ENCODE results near the gene NUDT13.
A peak's percentile ranks its signal among the peaks of the same experiment; 100 is the strongest.

The NUDT13 gene

GRCh38 chr10:73093922-73094850 is 16.1 kb upstream of the NUDT13 start:
- no peak for DNase-seq (ENCODE audit: low read depth, low spot score)
- no peak overlapping the region for H3K9ac ChIP-seq (ENCODE audit: insufficient read length, low read depth)
- H3K9me3 ChIP-seq (ENCODE audit: insufficient read depth, low read length): no peaks in the 10 kb centered on the region
- H3K4me3 ChIP-seq (ENCODE audit: insufficient read length, low read depth): no peak overlapping the region
- peaks cover 5% of the 10 kb centered on the region for H3K36me3 ChIP-seq (ENCODE audit: insufficient read depth, insufficient read length, low read length)
- no peaks in the 10 kb centered on the region for H3K27me3 ChIP-seq (ENCODE audit: insufficient read depth, insufficient read length)
- H3K4me1 ChIP-seq (ENCODE audit: insufficient read depth, insufficient read length): no peaks in the 10 kb centered on the region
- TF ChIP-seq SUZ12 (IDR thresholded peaks at IDR 0.05; ENCODE audit: extremely low read depth, insufficient read depth, insufficient read length) (no peak), YY1 (IDR thresholded peaks at IDR 0.05; ENCODE audit: insufficient read depth, insufficient read length) (no peak), ZNF274 (IDR thresholded peaks at IDR 0.05; ENCODE audit: low read depth, low read length) (no peak)

- H3K9me3 ChIP-seq (ENCODE audit: insufficient read depth, low read length): no peaks in the 10 kb centered on the region
- H3K4me1 ChIP-seq (ENCODE audit: insufficient read depth, insufficient read length): no peaks in the 10 kb centered on the region
- no peaks in the 10 kb centered on the region for H3K27me3 ChIP-seq (ENCODE audit: insufficient read depth, insufficient read length)
- peak overlapping the region; percentile 89 for H3K9ac ChIP-seq (ENCODE audit: insufficient read length, low read depth)
- TF ChIP-seq ZNF274 (IDR thresholded peaks at IDR 0.05; ENCODE audit: low read depth, low read length) (no peak), SUZ12 (IDR thresholded peaks at IDR 0.05; ENCODE audit: extremely low read depth, insufficient read depth, insufficient read length) (no peak), YY1 (IDR thresholded peaks at IDR 0.05; ENCODE audit: insufficient read depth, insufficient read length) (no peak)
- peak overlapping the region; percentile 77 for H3K4me3 ChIP-seq (ENCODE audit: insufficient read length, low read depth)
- peaks cover 5% of the 10 kb centered on the region for H3K36me3 ChIP-seq (ENCODE audit: insufficient read depth, insufficient read length, low read length)
- DNase-seq (ENCODE audit: low read depth, low spot score): no peak
These were observed 15.2 kb upstream of the NUDT13 start for GRCh38 chr10:73094986-73095480.

DNA sequence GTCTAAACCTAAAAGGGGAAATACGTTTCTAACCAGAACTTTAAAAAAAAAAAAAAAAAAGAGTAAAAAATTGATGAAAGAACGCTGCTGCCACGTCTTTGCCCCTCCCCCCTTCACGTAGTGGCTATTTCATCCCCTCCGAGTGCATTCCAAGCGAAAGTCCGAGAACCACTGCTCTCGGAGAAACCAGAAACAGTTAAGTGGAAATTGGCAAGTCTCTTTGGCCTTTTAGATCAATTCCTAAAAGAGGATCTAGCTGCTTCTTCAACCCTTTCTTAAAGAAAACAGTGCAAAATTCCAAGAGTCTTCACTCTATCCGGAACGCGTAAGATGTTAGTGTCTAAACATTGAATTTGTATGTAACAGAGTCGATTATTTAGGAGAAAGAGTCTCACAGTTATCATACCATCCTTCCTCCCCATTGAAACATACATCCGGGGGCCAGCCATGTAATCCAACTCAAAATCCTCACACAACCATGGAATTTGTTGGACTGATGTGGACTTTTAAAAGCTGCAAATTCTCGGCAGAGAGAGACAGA is 14.7 kb upstream of the NUDT13 start:
- H3K4me3 ChIP-seq (ENCODE audit: insufficient read length, low read depth): peak overlapping the region; percentile 77
- H3K27me3 ChIP-seq (ENCODE audit: insufficient read depth, insufficient read length): no peaks in the 10 kb centered on the region
- no peak for DNase-seq (ENCODE audit: low read depth, low spot score)
- H3K36me3 ChIP-seq (ENCODE audit: insufficient read depth, insufficient read length, low read length): peaks cover 5% of the 10 kb centered on the region
- H3K9me3 ChIP-seq (ENCODE audit: insufficient read depth, low read length): no peaks in the 10 kb centered on the region
- TF ChIP-seq SUZ12 (IDR thresholded peaks at IDR 0.05; ENCODE audit: extremely low read depth, insufficient read depth, insufficient read length) (no peak), ZNF274 (IDR thresholded peaks at IDR 0.05; ENCODE audit: low read depth, low read length) (no peak), YY1 (IDR thresholded peaks at IDR 0.05; ENCODE audit: insufficient read depth, insufficient read length) (no peak)
- peak overlapping the region; percentile 89 for H3K9ac ChIP-seq (ENCODE audit: insufficient read length, low read depth)
- H3K4me1 ChIP-seq (ENCODE audit: insufficient read depth, insufficient read length): no peaks in the 10 kb centered on the region

DNA sequence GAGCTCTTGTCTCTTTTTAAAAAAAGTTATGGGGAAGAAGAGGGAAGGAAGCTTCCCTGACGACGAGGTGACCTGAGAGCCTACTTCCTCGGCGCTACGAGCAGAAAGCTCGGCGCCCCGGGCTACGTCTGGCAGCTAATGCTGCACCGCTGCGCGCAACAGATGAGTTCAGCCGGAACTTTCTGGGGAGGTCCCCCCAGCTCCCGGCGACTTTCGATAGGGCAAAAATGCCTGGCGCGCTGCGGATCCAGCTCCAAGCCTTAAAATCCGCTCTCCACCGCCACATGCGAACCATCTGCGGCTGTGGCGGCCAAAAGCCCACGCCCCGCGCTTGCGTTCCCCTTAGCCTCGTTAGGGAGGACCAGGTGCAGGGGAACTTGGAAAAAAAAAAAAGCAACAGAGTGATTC is 14.2 kb upstream of the NUDT13 start:
- Histone ChIP-seq H3K4me1 (ENCODE audit: insufficient read depth, insufficient read length) (no peaks in the 10 kb centered on the region), H3K9ac (ENCODE audit: insufficient read length, low read depth) (peak overlapping the region; percentile 89), H3K27me3 (ENCODE audit: insufficient read depth, insufficient read length) (no peaks in the 10 kb centered on the region), H3K9me3 (ENCODE audit: insufficient read depth, low read length) (no peaks in the 10 kb centered on the region), H3K36me3 (ENCODE audit: insufficient read depth, insufficient read length, low read length) (peaks cover 5% of the 10 kb centered on the region), H3K4me3 (ENCODE audit: insufficient read length, low read depth) (peak overlapping the region; percentile 77)
- TF ChIP-seq YY1 (IDR thresholded peaks at IDR 0.05; ENCODE audit: insufficient read depth, insufficient read length) (no peak), ZNF274 (IDR thresholded peaks at IDR 0.05; ENCODE audit: low read depth, low read length) (no peak), SUZ12 (IDR thresholded peaks at IDR 0.05; ENCODE audit: extremely low read depth, insufficient read depth, insufficient read length) (no peak)
- peak; percentile 50 for DNase-seq (ENCODE audit: low read depth, low spot score)

DNA sequence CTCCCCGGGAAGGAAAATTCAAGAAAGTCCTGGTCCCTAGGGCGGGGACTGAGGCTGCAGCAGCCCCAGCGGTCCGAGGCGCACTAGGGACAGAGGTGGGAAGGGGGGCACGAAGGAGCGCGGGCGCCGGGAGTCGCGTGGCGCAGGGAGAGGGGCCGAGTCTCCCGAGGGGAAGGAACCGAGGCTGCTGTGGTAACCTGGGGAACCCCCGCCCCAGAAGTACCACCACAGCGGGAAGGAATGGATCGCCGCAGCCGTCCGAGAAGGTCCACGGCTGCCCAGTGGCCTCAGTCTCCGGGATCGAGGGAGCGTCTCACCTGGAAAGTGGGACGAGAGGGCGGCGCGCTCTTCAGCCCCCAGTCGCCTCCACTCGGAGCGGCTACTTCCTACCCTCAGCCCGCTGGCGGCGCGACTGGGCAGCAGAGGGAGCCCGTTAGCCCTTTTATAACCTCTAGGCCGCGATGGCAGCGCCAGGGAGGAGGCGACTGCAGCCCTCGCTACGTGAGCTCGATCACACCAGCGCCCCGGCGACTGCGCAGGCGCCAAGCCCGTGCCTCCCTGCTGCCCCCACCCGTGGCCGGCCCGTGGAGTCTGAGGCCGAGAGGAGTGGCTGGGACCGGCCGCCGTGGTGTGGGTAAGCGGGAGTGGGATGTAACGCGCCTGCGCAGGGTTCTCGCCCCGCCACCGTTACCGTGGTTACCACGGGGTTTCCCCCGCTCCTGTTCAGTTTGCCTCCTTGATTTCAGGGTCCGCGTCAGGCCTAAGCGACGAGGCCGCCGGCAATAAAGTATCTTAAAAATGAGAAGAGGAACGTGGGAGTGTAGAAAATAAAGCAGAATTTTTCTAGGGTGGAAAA is 13.6 kb upstream of the NUDT13 start, which contains the start of gene P4HA1:
Gene P4HA1 (minus strand): TSS at position 418 of the 856 bp plus-strand sequence. CDS start 21,983 bp downstream, outside the sequence.
- Histone ChIP-seq H3K4me3 (ENCODE audit: insufficient read length, low read depth) (peak within 1 kb of the TSS; percentile 77), H3K27me3 (ENCODE audit: insufficient read depth, insufficient read length) (no peaks in the 10 kb centered on the region), H3K9me3 (ENCODE audit: insufficient read depth, low read length) (no peaks in the 10 kb centered on the region), H3K9ac (ENCODE audit: insufficient read length, low read depth) (peak within 1 kb of the TSS; percentile 89), H3K4me1 (ENCODE audit: insufficient read depth, insufficient read length) (no peaks in the 10 kb centered on the region), H3K36me3 (ENCODE audit: insufficient read depth, insufficient read length, low read length) (peaks cover 5% of the 10 kb centered on the region)
- peak; percentile 81 for DNase-seq (ENCODE audit: low read depth, low spot score)
- TF ChIP-seq ZNF274 (IDR thresholded peaks at IDR 0.05; ENCODE audit: low read depth, low read length): no peak
- no peak for TF ChIP-seq SUZ12 (IDR thresholded peaks at IDR 0.05; ENCODE audit: extremely low read depth, insufficient read depth, insufficient read length)
- TF ChIP-seq YY1 (IDR thresholded peaks at IDR 0.05; ENCODE audit: insufficient read depth, insufficient read length): no peak

GRCh38 chr10:73097305-73097670 is 13.0 kb upstream of the NUDT13 start:
- no peaks in the 10 kb centered on the region for H3K27me3 ChIP-seq (ENCODE audit: insufficient read depth, insufficient read length)
- TF ChIP-seq YY1 (IDR thresholded peaks at IDR 0.05; ENCODE audit: insufficient read depth, insufficient read length) (no peak), SUZ12 (IDR thresholded peaks at IDR 0.05; ENCODE audit: extremely low read depth, insufficient read depth, insufficient read length) (no peak)
- H3K4me3 ChIP-seq (ENCODE audit: insufficient read length, low read depth): peak overlapping the region; percentile 77
- H3K9ac ChIP-seq (ENCODE audit: insufficient read length, low read depth): no peak overlapping the region
- H3K36me3 ChIP-seq (ENCODE audit: insufficient read depth, insufficient read length, low read length): no peaks in the 10 kb centered on the region
- H3K4me1 ChIP-seq (ENCODE audit: insufficient read depth, insufficient read length): no peaks in the 10 kb centered on the region
- H3K9me3 ChIP-seq (ENCODE audit: insufficient read depth, low read length): no peaks in the 10 kb centered on the region
- no peak for DNase-seq (ENCODE audit: low read depth, low spot score)

Data from NT2/D1 (cell line).